ENCODE measurements around the gene ALCAM. TPM values are rescaled to one million over a fixed set of nuclear protein-coding genes. Genes with fewer than 3 reads are reported as not detected.

Gene ALCAM
- total RNA-seq, 1 experiment from 2014 or later, result 0.41 TPM

GRCh38 chr3:105365391-105366325 lies 1.1 kb upstream of the ALCAM start:
- H3K36me3 Mint-ChIP-seq (ENCODE audit: insufficient read depth, unreplicated experiment), result no peaks in the 10 kb centered on the region
- no peak overlapping the region; the same call in 1 of the 2 replicates for H3K4me3 ChIP-seq (ENCODE audit: low read depth, low read length)
- H3K9me3 ChIP-seq, result no peaks in the 10 kb centered on the region
- POLR2A ChIA-PET, result no interaction called here
- DNase-seq, result no peak
- H3K27me3 ChIP-seq (replicated peaks; ENCODE audit: control insufficient read depth, insufficient read depth, low read length), result peaks cover 4% of the 10 kb centered on the region; the same call in 1 of the 2 replicates
- BruUV-seq (replicated peaks), result no TSS peak
- TF ChIP-seq, protein P1, sequence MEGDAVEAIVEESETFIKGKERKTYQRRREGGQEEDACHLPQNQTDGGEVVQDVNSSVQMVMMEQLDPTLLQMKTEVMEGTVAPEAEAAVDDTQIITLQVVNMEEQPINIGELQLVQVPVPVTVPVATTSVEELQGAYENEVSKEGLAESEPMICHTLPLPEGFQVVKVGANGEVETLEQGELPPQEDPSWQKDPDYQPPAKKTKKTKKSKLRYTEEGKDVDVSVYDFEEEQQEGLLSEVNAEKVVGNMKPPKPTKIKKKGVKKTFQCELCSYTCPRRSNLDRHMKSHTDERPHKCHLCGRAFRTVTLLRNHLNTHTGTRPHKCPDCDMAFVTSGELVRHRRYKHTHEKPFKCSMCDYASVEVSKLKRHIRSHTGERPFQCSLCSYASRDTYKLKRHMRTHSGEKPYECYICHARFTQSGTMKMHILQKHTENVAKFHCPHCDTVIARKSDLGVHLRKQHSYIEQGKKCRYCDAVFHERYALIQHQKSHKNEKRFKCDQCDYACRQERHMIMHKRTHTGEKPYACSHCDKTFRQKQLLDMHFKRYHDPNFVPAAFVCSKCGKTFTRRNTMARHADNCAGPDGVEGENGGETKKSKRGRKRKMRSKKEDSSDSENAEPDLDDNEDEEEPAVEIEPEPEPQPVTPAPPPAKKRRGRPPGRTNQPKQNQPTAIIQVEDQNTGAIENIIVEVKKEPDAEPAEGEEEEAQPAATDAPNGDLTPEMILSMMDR (IDR thresholded peaks at IDR 0.05; ENCODE audit: insufficient read depth in 1 of 2, low read depth in 1 of 2, low read length in 1 of 2, severe bottlenecking in 1 of 2, unreplicated experiment in 1 of 2), result no peak
- no peaks in the 10 kb centered on the region for H3K36me3 ChIP-seq (ENCODE audit: control insufficient read depth, insufficient read depth, low read length)
- H3K27me3 Mint-ChIP-seq (ENCODE audit: insufficient read depth, unreplicated experiment), result peaks cover 26% of the 10 kb centered on the region
- H3K4me1 ChIP-seq, result 0 out of 2 replicates have a peak, but pooled peaks cover 4% of the 10 kb centered on the region
- peak overlapping the region; percentile 73 for H3K4me3 Mint-ChIP-seq (ENCODE audit: unreplicated experiment)
- H3K9me3 Mint-ChIP-seq (ENCODE audit: unreplicated experiment), result no peaks in the 10 kb centered on the region
- H3K4me1 Mint-ChIP-seq (ENCODE audit: low read depth, unreplicated experiment), result peaks cover 21% of the 10 kb centered on the region
- H3K27ac Mint-ChIP-seq (ENCODE audit: unreplicated experiment), result no peak overlapping the region
- intact Hi-C loops (cut with micrococcal nuclease; ENCODE audit: unreplicated experiment), result loop anchor here (1.0 to 10.0 kb wide), 5 partner anchors 73 to 769 kb away; no protein-coding TSS in a partner anchor
- CTCF ChIA-PET, result no interaction called here

GRCh38 chr3:105367063-105367405 lies 325 bp downstream of the ALCAM start:
- Mint-ChIP-seq H3K27ac (ENCODE audit: unreplicated experiment) (no peak overlapping the region), H3K36me3 (ENCODE audit: insufficient read depth, unreplicated experiment) (no peaks in the 10 kb centered on the region), H3K4me1 (ENCODE audit: low read depth, unreplicated experiment) (peaks cover 21% of the 10 kb centered on the region), H3K9me3 (ENCODE audit: unreplicated experiment) (no peaks in the 10 kb centered on the region), H3K27me3 (ENCODE audit: insufficient read depth, unreplicated experiment) (peaks cover 25% of the 10 kb centered on the region), H3K4me3 (ENCODE audit: unreplicated experiment) (peak overlapping the region; percentile 73)
- BruUV-seq (replicated peaks), result no TSS peak
- 0 out of 2 replicates have a peak, but pooled peaks cover 4% of the 10 kb centered on the region for H3K4me1 ChIP-seq
- peaks cover 4% of the 10 kb centered on the region; the same call in 1 of the 2 replicates for H3K27me3 ChIP-seq (replicated peaks; ENCODE audit: control insufficient read depth, insufficient read depth, low read length)
- no peaks in the 10 kb centered on the region for H3K36me3 ChIP-seq (ENCODE audit: control insufficient read depth, insufficient read depth, low read length)
- ChIA-PET POLR2A (no interaction called here), CTCF (no interaction called here)
- DNase-seq, result peak in 1 of 2 experiments; percentile 4
- no peaks in the 10 kb centered on the region for H3K9me3 ChIP-seq
- TF ChIP-seq, protein P1 (IDR thresholded peaks at IDR 0.05; ENCODE audit: insufficient read depth in 1 of 2, low read depth in 1 of 2, low read length in 1 of 2, severe bottlenecking in 1 of 2, unreplicated experiment in 1 of 2), result no peak
- intact Hi-C loops (cut with micrococcal nuclease; ENCODE audit: unreplicated experiment), result loop anchor here (5.0 to 10.0 kb wide), 4 partner anchors 75 to 742 kb away; no protein-coding TSS in a partner anchor
- peak overlapping the region; percentile 43 for H3K4me3 ChIP-seq (ENCODE audit: low read depth, low read length)

DNA sequence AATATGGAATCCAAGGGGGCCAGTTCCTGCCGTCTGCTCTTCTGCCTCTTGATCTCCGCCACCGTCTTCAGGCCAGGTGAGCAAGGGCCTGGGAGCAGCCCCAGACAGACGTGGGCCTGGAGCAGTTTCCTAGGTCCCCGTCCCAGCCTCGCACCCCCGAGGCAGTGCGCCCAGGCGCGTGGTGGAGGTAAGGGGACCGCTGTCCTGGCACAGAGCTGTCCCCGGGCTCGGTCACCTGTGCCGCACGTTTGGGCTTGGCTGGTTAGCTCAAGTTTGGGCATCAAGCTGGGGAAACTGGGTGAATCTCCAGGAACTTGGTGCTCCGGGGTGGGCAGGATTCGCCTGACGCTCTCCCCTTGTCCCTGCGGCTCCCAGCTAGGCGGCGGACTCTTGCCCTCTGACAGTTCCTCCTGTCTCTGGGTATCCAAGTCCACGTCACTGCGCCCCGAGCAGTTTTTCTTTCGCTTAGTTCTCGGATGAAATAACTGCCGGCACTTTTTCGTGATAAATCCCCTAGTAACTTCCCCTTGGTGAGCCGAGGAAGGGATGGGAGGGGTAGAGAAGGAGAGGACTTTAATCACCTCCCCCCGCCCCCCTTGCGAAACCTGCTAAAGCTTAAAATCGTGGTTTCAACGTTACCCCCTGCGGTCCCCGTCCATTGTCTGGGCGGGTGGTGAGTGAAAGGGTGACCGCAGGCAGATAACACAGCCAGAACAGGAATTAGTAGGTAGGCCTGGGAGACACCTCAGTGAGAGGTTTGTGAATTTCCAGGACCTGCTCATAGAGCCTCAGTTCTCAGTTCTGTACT lies 901 bp downstream of the ALCAM start:
- peak overlapping the region; percentile 43 for H3K4me3 ChIP-seq (ENCODE audit: low read depth, low read length)
- no peaks in the 10 kb centered on the region for H3K9me3 ChIP-seq
- Mint-ChIP-seq H3K36me3 (ENCODE audit: insufficient read depth, unreplicated experiment) (no peaks in the 10 kb centered on the region), H3K9me3 (ENCODE audit: unreplicated experiment) (no peaks in the 10 kb centered on the region), H3K27ac (ENCODE audit: unreplicated experiment) (no peak overlapping the region), H3K4me1 (ENCODE audit: low read depth, unreplicated experiment) (peaks cover 21% of the 10 kb centered on the region), H3K4me3 (ENCODE audit: unreplicated experiment) (peak overlapping the region; percentile 73), H3K27me3 (ENCODE audit: insufficient read depth, unreplicated experiment) (peaks cover 25% of the 10 kb centered on the region)
- intact Hi-C loops (cut with micrococcal nuclease; ENCODE audit: unreplicated experiment), result loop anchor here (5.0 to 10.0 kb wide), 4 partner anchors 75 to 743 kb away; no protein-coding TSS in a partner anchor
- no TSS peak for BruUV-seq (replicated peaks)
- H3K4me1 ChIP-seq, result 0 out of 2 replicates have a peak, but pooled peaks cover 4% of the 10 kb centered on the region
- peak; percentile 6 to 36 for DNase-seq
- TF ChIP-seq, protein P1 (IDR thresholded peaks at IDR 0.05; ENCODE audit: insufficient read depth in 1 of 2, low read depth in 1 of 2, low read length in 1 of 2, severe bottlenecking in 1 of 2, unreplicated experiment in 1 of 2), result no peak
- POLR2A ChIA-PET, result no interaction called here
- H3K27me3 ChIP-seq (replicated peaks; ENCODE audit: control insufficient read depth, insufficient read depth, low read length), result peaks cover 4% of the 10 kb centered on the region; the same call in 1 of the 2 replicates
- H3K36me3 ChIP-seq (ENCODE audit: control insufficient read depth, insufficient read depth, low read length), result no peaks in the 10 kb centered on the region
- CTCF ChIA-PET, result no interaction called here
